Measurements from ENCODE around the gene SLC33A1.

Gene SLC33A1

DNA sequence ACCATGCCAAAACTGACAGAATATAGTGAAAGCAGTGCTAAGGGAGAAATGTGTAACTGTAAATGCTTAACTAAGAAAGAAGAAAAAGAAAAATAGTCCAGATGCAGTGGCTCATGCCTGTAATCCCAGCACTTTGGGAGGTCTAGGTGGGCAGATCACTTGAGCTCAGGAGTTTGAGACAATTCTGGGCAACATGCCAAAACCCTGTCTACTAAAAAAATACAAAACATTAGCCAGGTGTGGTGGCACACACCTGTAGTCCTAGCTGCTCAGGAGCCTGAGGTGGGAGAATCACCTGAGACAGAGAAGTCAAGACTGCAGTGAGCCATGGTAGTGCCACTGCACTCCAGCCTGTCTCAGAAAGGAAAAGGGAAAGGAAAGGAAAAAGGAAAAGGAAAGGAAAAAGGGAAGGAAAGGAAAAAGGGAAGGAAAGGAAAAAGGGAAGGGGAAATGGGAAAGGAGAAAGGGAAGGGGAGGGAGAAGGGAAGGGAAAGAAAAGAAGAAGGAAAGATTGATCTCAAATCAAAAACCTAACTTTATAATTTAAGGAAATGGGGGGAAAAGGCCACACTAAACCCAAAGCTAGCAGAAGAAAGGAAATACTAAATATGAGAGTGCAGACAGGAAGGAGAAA is 68.4 kb downstream of the SLC33A1 start:
- DNase-seq = no peak

DNA sequence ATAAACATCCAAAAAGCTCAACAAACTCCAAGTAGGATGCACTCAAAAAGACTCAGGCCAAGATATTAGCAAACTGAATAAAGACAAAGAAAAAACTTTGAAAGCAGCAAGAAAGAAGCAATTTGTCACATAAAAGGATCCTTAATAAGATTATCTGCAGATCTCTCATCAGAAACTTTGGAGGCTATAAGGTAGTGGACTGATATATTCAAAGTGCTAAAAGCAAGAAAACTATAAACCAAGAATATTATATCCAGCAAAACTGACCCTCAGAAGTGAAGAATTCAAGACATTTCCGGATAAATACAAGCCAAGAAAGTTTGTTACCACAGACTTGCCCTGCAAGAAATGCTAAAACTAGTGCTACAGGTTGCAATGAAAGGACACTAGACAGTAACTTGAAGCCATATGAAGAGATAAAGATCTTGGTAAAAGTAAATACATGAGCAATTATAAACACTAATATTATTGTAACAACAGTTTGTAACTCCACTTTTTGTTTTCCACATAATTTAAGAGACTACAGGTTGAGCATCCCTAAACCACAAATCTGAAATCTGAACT is 71.8 kb downstream of the SLC33A1 start:
- DNase-seq = no peak

DNA sequence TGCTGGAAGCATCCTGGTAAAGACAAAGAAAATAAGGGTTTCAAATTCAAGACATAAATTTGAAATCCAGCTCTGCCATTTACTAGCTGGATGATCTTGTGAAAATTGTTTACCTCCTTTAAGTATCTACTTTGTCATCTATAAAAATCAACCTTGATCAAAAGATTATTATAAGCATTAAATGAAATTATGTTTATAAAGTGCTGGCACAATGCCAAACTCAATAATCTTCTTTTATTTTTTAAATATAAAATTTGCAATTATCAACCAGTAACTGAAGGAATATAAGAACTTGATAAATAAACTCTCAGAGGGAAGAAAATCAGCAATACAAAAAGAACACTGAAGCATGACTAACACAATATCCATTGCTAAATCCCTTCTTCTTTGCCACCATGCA is 73.9 kb downstream of the SLC33A1 start:
- no peak for DNase-seq

DNA sequence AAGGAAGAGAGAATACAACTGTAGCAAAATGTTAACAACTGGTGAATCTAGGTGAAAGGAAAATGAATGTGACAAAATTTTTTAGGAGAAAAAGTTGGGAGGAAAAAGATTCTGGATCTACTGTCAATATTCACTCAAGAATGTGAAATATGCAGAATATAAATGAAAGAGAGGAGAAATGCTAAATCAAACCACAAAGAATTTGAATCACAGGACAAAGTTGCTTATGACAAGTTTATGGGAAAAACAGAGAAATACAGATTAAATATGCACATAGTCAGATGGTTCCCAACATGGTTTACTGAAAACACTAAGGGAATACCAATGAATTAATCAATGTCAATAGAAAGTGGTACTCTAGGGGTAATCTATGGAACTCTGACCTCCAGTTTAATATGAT is 75.8 kb downstream of the SLC33A1 start:
- DNase-seq = no peak

DNA sequence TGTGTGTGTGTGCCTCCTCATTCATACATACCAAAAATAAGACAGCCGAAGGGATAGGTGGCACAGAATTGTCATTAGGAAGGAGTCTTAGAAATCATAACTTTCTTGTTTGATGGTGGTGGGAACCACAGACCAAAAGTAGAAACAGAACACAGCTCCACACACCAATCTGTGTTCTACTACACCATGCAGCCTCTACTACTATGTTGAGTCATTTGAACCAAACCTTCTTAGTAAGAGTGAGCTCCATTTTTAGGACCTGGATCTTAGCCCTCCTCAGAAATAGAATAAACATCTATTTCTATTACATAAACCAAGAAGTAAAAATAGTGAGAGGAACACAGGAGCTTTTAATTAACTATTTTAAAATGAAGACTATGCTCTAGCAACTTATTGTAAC is 81.4 kb downstream of the SLC33A1 start:
- no peak for DNase-seq

DNA sequence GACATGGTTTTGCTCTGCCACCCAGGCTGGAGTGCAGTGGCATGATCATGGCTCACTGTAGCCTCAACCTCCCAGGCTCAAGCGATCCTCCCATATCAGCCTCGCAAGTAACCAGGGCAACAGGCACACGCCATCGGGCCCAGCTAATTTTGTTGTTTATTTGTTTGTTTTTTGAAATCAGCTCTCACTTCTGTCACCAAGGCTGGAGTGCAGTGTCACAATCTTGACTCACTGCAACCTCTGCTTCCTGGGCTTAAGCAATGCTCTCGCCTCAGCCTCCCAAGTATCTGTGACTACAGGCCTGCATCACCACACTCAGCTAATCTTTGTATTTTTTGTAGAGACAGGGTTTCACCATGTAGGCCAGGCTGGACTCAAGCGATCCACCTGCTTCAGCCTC is 83.1 kb downstream of the SLC33A1 start:
- no peak for DNase-seq

Measured in CD4-positive, alpha-beta T cell treated with Interleukin-21 for 1 hour (primary cell).